Skeletal muscle tissue (tissue), 4 donors: ENCODE data around the gene FAM20B. TPM values are rescaled to one million over a fixed set of nuclear protein-coding genes. Genes with fewer than 3 reads are reported as not detected.
A peak's percentile ranks its signal among the peaks of the same experiment; 100 is the strongest.

ENCODE experiments used
- H3K27ac ChIP-seq: one replicate; pipeline ENCODE4 v1.7.0; 2013; ENCODE audit warnings: mild to moderate bottlenecking, low read depth, low read length, inconsistent platforms
- H3K27me3 ChIP-seq, 3 donors: one replicate each; pipeline ENCODE4 v1.7.0; 2013; ENCODE audit warnings: low read length in 3 of 3; ENCODE audit not compliant: control insufficient read depth in 3 of 3, insufficient read depth in 3 of 3
- H3K36me3 ChIP-seq, 3 donors: one replicate each; pipeline ENCODE4 v1.7.0; 2013; ENCODE audit warnings: low read length in 3 of 3; ENCODE audit not compliant: control insufficient read depth in 3 of 3, insufficient read depth in 3 of 3
- H3K4me1 ChIP-seq, 3 donors: one replicate each; pipeline ENCODE4 v1.7.0; 2013; ENCODE audit warnings: low read length in 3 of 3, mild to moderate bottlenecking in 3 of 3; ENCODE audit not compliant: control insufficient read depth in 3 of 3, insufficient read depth in 3 of 3
- H3K4me3 ChIP-seq, 3 donors: one replicate each; pipeline ENCODE4 v1.7.0; 2013; ENCODE audit warnings: low read length in 3 of 3
- H3K9ac ChIP-seq, 3 donors: one replicate each; pipeline ENCODE4 v1.7.0; 2013; ENCODE audit warnings: low read length in 3 of 3, mild to moderate bottlenecking in 3 of 3, moderate library complexity in 2 of 3, low read depth in 1 of 3
- H3K9me3 ChIP-seq, 3 donors: one replicate each; pipeline ENCODE4 v1.7.0; 2013; ENCODE audit warnings: low read length in 3 of 3; ENCODE audit not compliant: control insufficient read depth in 3 of 3
- total RNA-seq: library from RNA; depleted of rRNA; stranded (reverse); fragments of >200 nt; gene quantifications from one replicate; pipeline ENCODE4 v1.2.3, GENCODE V29; 2014
- donor health status: Osteomylitis.

Gene FAM20B
- total RNA-seq, 1 donor from 2014 or later, result 26.6 TPM

- no peaks in the 10 kb centered on the region for H3K9me3 ChIP-seq
- H3K4me3 ChIP-seq, result no peak overlapping the region
- peaks cover 17 to 28% (median 18%) of the 10 kb centered on the region in 3 donors for H3K36me3 ChIP-seq
- no peaks in the 10 kb centered on the region for H3K27me3 ChIP-seq
- H3K4me1 ChIP-seq, result peaks cover 0 to 4% (median 0%) of the 10 kb centered on the region in 3 donors
- no peak overlapping the region for H3K27ac ChIP-seq
- no peak overlapping the region for H3K9ac ChIP-seq
Measured at GRCh38 chr1:179066471-179066870, 40.8 kb downstream of the FAM20B start.

GRCh38 chr1:179077396-179077795 is 51.7 kb downstream of the FAM20B start:
- Histone ChIP-seq H3K4me1 (peaks cover 12 to 15% (median 13%) of the 10 kb centered on the region in 3 donors), H3K36me3 (peaks cover 0 to 10% (median under 1%) of the 10 kb centered on the region in 3 donors), H3K9me3 (no peaks in the 10 kb centered on the region), H3K9ac (no peak overlapping the region), H3K27me3 (no peaks in the 10 kb centered on the region), H3K27ac (no peak overlapping the region), H3K4me3 (no peak overlapping the region)

- peaks cover 19 to 26% (median 24%) of the 10 kb centered on the region in 3 donors for H3K4me1 ChIP-seq
- H3K27me3 ChIP-seq, result no peaks in the 10 kb centered on the region
- H3K9me3 ChIP-seq, result no peaks in the 10 kb centered on the region
- H3K9ac ChIP-seq, result no peak overlapping the region
- no peaks in the 10 kb centered on the region for H3K36me3 ChIP-seq
- no peak overlapping the region for H3K27ac ChIP-seq
- no peak overlapping the region for H3K4me3 ChIP-seq
Measured at GRCh38 chr1:179079113-179079761, 53.5 kb downstream of the FAM20B start.

- Histone ChIP-seq H3K27me3 (no peaks in the 10 kb centered on the region), H3K9me3 (no peaks in the 10 kb centered on the region), H3K4me1 (peaks cover 19 to 27% (median 26%) of the 10 kb centered on the region in 3 donors), H3K4me3 (peak overlapping the region; percentile 85 to 95 (median 92)), H3K36me3 (peaks cover 8 to 12% (median 10%) of the 10 kb centered on the region in 3 donors), H3K27ac (peak overlapping the region; percentile 81), H3K9ac (peak overlapping the region; percentile 92 to 94 (median 94))
Measured at GRCh38 chr1:179080866-179081686, 55.4 kb downstream of the FAM20B start.

GRCh38 chr1:179081687-179082332 is 56.1 kb downstream of the FAM20B start, which contains the start of gene TOR3A:
TOR3A (plus strand) TSS chr1:179082070; CDS start chr1:179082129, 59 bp downstream.
- Histone ChIP-seq H3K27me3 (no peaks in the 10 kb centered on the region), H3K9me3 (no peaks in the 10 kb centered on the region), H3K4me1 (peaks cover 19 to 27% (median 26%) of the 10 kb centered on the region in 3 donors), H3K4me3 (peak within 1 kb of the TSS; percentile 85 to 95 (median 92)), H3K9ac (peak within 1 kb of the TSS; percentile 92 to 94 (median 94)), H3K27ac (peak within 1 kb of the TSS; percentile 81), H3K36me3 (peaks cover 9 to 15% (median 10%) of the 10 kb centered on the region in 3 donors)

- peaks cover 19 to 27% (median 26%) of the 10 kb centered on the region in 3 donors for H3K4me1 ChIP-seq
- peaks cover 15 to 21% (median 16%) of the 10 kb centered on the region in 3 donors for H3K36me3 ChIP-seq
- H3K4me3 ChIP-seq, result peak overlapping the region; percentile 85 to 95 (median 92)
- peak overlapping the region; percentile 92 to 94 (median 94) for H3K9ac ChIP-seq
- no peaks in the 10 kb centered on the region for H3K27me3 ChIP-seq
- peak overlapping the region; percentile 81 for H3K27ac ChIP-seq
- no peaks in the 10 kb centered on the region for H3K9me3 ChIP-seq
Measured at GRCh38 chr1:179082333-179082998, 56.8 kb downstream of the FAM20B start.

- peaks cover 17 to 24% (median 17%) of the 10 kb centered on the region in 3 donors for H3K36me3 ChIP-seq
- H3K27me3 ChIP-seq, result no peaks in the 10 kb centered on the region
- no peaks in the 10 kb centered on the region for H3K9me3 ChIP-seq
- H3K27ac ChIP-seq, result peak overlapping the region; percentile 81
- H3K4me1 ChIP-seq, result peaks cover 19 to 27% (median 27%) of the 10 kb centered on the region in 3 donors
- peak overlapping the region; percentile 85 to 95 (median 92) for H3K4me3 ChIP-seq
- peak overlapping the region; percentile 92 to 94 (median 94) for H3K9ac ChIP-seq
Measured at GRCh38 chr1:179082999-179083335, 57.3 kb downstream of the FAM20B start.

GRCh38 chr1:179083533-179083932 is 57.8 kb downstream of the FAM20B start:
- Histone ChIP-seq H3K9me3 (no peaks in the 10 kb centered on the region), H3K27me3 (no peaks in the 10 kb centered on the region), H3K27ac (no peak overlapping the region), H3K4me1 (peaks cover 19 to 27% (median 27%) of the 10 kb centered on the region in 3 donors), H3K9ac (no peak overlapping the region), H3K4me3 (no peak overlapping the region), H3K36me3 (peaks cover 18 to 27% (median 20%) of the 10 kb centered on the region in 3 donors)

GRCh38 chr1:179087665-179088064 is 62.0 kb downstream of the FAM20B start:
- Histone ChIP-seq H3K36me3 (peaks cover 25 to 43% (median 34%) of the 10 kb centered on the region in 3 donors), H3K9me3 (no peaks in the 10 kb centered on the region), H3K4me3 (no peak overlapping the region), H3K4me1 (peaks cover 28 to 42% (median 40%) of the 10 kb centered on the region in 3 donors), H3K9ac (no peak overlapping the region), H3K27ac (no peak overlapping the region), H3K27me3 (no peaks in the 10 kb centered on the region)
